ENCODE data around the gene RNF138. TPM values are rescaled to one million over a fixed set of nuclear protein-coding genes. Genes with fewer than 3 reads are reported as not detected.
"Not testable (repeated sequence)": the region's sequence is repeated elsewhere in the genome, so short reads cannot be mapped to it uniquely, and the experiment has no call there.

RNF138 gene
- total RNA-seq, 4 donors from 2014 or later, result 10.7 to 62.7 (median 27.4) TPM

DNA sequence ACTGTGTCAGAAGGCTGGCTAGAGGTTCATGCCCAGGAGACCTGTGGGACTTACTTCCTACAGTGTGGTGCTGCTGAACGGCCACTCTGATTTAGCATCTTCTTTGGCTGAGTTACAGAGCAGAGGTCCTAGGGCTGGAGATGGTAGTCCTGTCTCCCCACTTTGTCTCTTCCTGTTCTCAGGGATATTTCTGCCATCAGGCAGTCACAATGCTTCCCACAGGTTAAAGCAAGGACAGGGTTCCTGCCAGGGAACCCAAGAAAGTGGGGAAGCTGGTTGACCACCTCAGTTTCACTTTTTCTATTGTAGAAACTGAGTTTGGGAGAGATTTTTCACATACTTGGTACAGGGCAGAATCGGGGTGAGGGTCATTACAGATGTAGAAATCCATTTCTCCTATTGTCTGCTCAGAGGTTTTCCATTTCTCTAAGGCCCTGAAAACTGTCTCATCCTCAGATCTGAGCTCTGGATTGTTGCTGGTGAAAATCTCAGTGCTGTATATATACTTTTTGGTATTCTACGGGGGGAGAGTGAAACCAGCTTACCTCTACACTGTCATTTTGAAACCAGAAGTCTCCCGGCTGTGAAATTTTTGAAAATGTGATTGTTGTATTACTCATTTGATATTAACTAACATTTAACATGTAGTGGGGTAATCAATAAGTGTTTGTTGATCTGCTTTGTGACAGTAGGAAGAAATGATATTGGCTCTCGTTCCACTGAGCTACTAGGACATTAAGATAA lies 61.2 kb downstream of the RNF138 start:
- Histone ChIP-seq H3K9me3 (no peaks in the 10 kb centered on the region), H3K27me3 (no peaks in the 10 kb centered on the region), H3K4me3 (replicated peaks in 1 of 3) (no peak overlapping the region), H3K27ac (no peak overlapping the region), H3K36me3 (no peaks in the 10 kb centered on the region), H3K4me1 (no peaks in the 10 kb centered on the region)
- no peak for TF ChIP-seq POLR2A (IDR thresholded peaks at IDR 0.05)
- no peak for TF ChIP-seq CTCF (IDR thresholded peaks at IDR 0.05)
- DNase-seq, result no peak
- intact Hi-C loops (cut with DNase I), result loop anchor here (10.0 kb wide), 1 partner anchor 112 kb away; no protein-coding TSS in a partner anchor
- 90 to 93% methylated on average over 5 of the region's 5 CpGs for WGBS, 2 donors

DNA sequence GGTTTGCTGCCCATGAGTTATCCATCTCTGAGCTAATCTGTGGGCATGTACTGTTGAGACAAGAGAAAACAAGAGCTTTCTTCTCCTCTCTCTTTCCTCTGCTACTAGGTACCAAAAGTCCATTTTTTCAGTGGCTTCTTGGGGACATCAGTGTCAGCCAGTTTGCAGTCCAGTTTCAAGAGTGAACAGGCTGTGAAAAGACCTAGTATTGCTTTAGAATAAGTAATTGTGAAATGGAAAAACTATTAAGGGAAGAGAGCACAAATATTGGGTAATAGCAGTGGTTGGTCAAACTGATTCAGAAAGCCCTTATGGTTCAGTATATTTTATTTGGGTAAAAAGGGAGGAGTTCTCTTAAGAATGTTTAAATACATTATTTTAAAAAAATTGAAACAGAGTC lies 65.2 kb downstream of the RNF138 start:
- Histone ChIP-seq H3K27me3 (no peaks in the 10 kb centered on the region), H3K9me3 (no peaks in the 10 kb centered on the region), H3K27ac (no peak overlapping the region), H3K4me1 (peaks cover 4 to 8% of the 10 kb centered on the region in 2 donors), H3K4me3 (replicated peaks in 1 of 3) (no peak overlapping the region), H3K36me3 (no peaks in the 10 kb centered on the region)
- DNase-seq, result no peak
- intact Hi-C loops (cut with DNase I), result loop anchor here (2.0 to 10.0 kb wide), 2 partner anchors 108 to 396 kb away; no protein-coding TSS in a partner anchor
- TF ChIP-seq POLR2A (IDR thresholded peaks at IDR 0.05), result no peak
- TF ChIP-seq CTCF (IDR thresholded peaks at IDR 0.05), result no peak

DNA sequence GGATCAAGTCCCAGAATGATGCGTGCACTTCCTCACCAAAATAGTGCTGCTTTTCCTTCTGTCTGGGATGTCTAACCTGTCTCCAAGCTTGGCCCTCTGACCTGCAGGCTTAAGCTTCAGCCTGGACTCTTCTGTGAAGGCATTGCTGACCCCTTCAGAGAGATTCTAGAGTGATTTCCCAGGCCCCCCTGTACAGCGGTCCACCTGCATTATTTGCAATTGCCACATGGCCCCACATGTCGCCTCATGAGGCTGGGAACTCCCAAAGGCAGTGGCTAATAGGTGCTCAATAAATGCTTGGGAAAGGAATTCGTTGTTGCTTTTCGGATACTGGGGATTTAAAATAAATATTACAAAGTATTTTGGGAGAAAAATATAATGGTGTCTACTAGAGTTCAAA lies 65.9 kb downstream of the RNF138 start:
- Histone ChIP-seq H3K27ac (no peak overlapping the region), H3K4me3 (replicated peaks in 1 of 3) (no peak overlapping the region)
- no peak for DNase-seq

GRCh38 chr18:32158108-32158624 lies 66.5 kb downstream of the RNF138 start:
- no peak overlapping the region for H3K4me3 ChIP-seq (replicated peaks in 1 of 3)
- intact Hi-C loops (cut with DNase I), result loop anchor here (10.0 kb wide), 1 partner anchor 107 kb away; no protein-coding TSS in a partner anchor
- TF ChIP-seq POLR2A (IDR thresholded peaks at IDR 0.05) (no peak), CTCF (IDR thresholded peaks at IDR 0.05) (peak; percentile 28 to 95 (median 80))
- peaks cover 4 to 8% of the 10 kb centered on the region in 2 donors for H3K4me1 ChIP-seq
- no peaks in the 10 kb centered on the region for H3K36me3 ChIP-seq
- 6 to 7% methylated on average over 22 of the region's 22 CpGs for WGBS, 2 donors
- no peaks in the 10 kb centered on the region for H3K27me3 ChIP-seq
- no peaks in the 10 kb centered on the region for H3K9me3 ChIP-seq
- H3K27ac ChIP-seq, result no peak overlapping the region
- DNase-seq, result peak; percentile 78 to 83

More for the DNA sequence above, 65.9 kb downstream of the RNF138 start:
- WGBS, 2 donors, result 72 to 73% methylated on average over 5 of the region's 5 CpGs
- intact Hi-C loops (cut with DNase I), result loop anchor here (2.0 to 10.0 kb wide), 2 partner anchors 107 to 395 kb away; no protein-coding TSS in a partner anchor
- TF ChIP-seq POLR2A (IDR thresholded peaks at IDR 0.05) (no peak), CTCF (IDR thresholded peaks at IDR 0.05) (no peak)
- Histone ChIP-seq H3K4me1 (peaks cover 4 to 8% of the 10 kb centered on the region in 2 donors), H3K27me3 (no peaks in the 10 kb centered on the region), H3K36me3 (no peaks in the 10 kb centered on the region), H3K9me3 (no peaks in the 10 kb centered on the region)

GRCh38 chr18:32158631-32159030 lies 67.0 kb downstream of the RNF138 start:
- not testable (repeated sequence) for H3K27me3 ChIP-seq; H3K9me3 ChIP-seq; H3K27ac ChIP-seq; DNase-seq; H3K36me3 ChIP-seq; H3K4me3 ChIP-seq (replicated peaks in 1 of 3); H3K4me1 ChIP-seq
- intact Hi-C loops (cut with DNase I), result loop anchor here (10.0 kb wide), 1 partner anchor 106 kb away; no protein-coding TSS in a partner anchor
- 69 to 73% methylated on average over 9 of the region's 9 CpGs for WGBS, 2 donors

Data from thyroid gland (tissue), 4 donors.